HG02981 (cell line): Measurements from ENCODE around the gene CAMK1.

Experiments
- ATAC-seq: cut with Tn5 transposase; IDR thresholded peaks from one replicate; pipeline ENCODE4 v1.9.1; 2021; ENCODE audit warnings: mild to moderate bottlenecking, moderate library complexity; ENCODE audit not compliant: unreplicated experiment

The CAMK1 gene

GRCh38 chr3:9713142-9713541 is 56.6 kb downstream of the CAMK1 start:
- ATAC-seq, result no peak

- no peak for ATAC-seq
These were observed 57.3 kb downstream of the CAMK1 start for GRCh38 chr3:9712415-9712814.

GRCh38 chr3:9710174-9710739 is 59.5 kb downstream of the CAMK1 start:
- ATAC-seq, result no peak
